PFSK-1 (cell line): ENCODE data around the gene GPX2.

Experiments used
- FOXP2 ChIP-seq: optimal IDR thresholded peaks from 2 replicates; pipeline ENCODE3; 2011; ENCODE audit warnings: borderline replicate concordance, control low read depth, inconsistent platforms; ENCODE audit not compliant: insufficient read depth; ENCODE audit errors: extremely low read length, extremely low read depth
- POLR2AphosphoS5 ChIP-seq: IDR thresholded peaks from 2 replicates; pipeline ENCODE4 v1.6.1; 2012; ENCODE audit warnings: low read depth, mild to moderate bottlenecking, control low read depth, low read length, moderate library complexity
- REST ChIP-seq, 2 experiments: IDR thresholded peaks; 2 replicates each; pipeline versions ENCODE4 v1.6.1 to v1.8.0; 2011 to 2012; ENCODE audit warnings: low read depth in 2 of 2, low read length in 2 of 2, control low read depth in 1 of 2, inconsistent platforms in 1 of 2, mild to moderate bottlenecking in 1 of 2, moderate library complexity in 1 of 2; ENCODE audit not compliant: insufficient read depth in 1 of 2
- SIN3A ChIP-seq: IDR thresholded peaks from 2 replicates; pipeline ENCODE4 v1.6.1; 2012; ENCODE audit warnings: mild to moderate bottlenecking, low read length, moderate library complexity, borderline replicate concordance; ENCODE audit not compliant: insufficient read depth
- TAF1 ChIP-seq: IDR thresholded peaks from 2 replicates; pipeline ENCODE4 v1.6.1; 2012; ENCODE audit warnings: low read length, control low read depth, borderline replicate concordance; ENCODE audit not compliant: insufficient read depth

- TF ChIP-seq POLR2AphosphoS5 (no peak), SIN3A (no peak), FOXP2 (no peak), REST (IDR thresholded peaks at IDR 0.05; ENCODE audit: insufficient read depth in 1 of 2, low read depth in 2 of 2, low read length in 2 of 2) (no peak), TAF1 (no peak)
Measured at GRCh38 chr14:64965356-64966000, 22.9 kb upstream of the GPX2 start.
